Suprapubic skin (tissue), 4 donors: ENCODE measurements around the gene DPH5.

Experiments
- POLR2A ChIP-seq, 2 donors: fragments of 450-650 bp; IDR thresholded peaks; one replicate each; pipeline ENCODE4 v1.6.1; 2017; ENCODE audit warnings: antibody characterized with exemption in 2 of 2, mild to moderate bottlenecking in 2 of 2, moderate library complexity in 2 of 2
- POLR2AphosphoS5 ChIP-seq, 3 donors: sonication (generic); formaldehyde crosslinking; IDR thresholded peaks; one replicate each; pipeline ENCODE4 v1.6.1; 2017; ENCODE audit warnings: antibody characterized with exemption in 3 of 3
- TF ChIP-seq, protein P1 (sequence below), 2 donors: fragments of 200-600 bp in 1 of 2; fragments of 450-650 bp in 1 of 2; sonication (generic) in 1 of 2; IDR thresholded peaks; one replicate each; pipeline ENCODE4 v1.5.1; 2016 to 2019; ENCODE audit warnings: antibody characterized with exemption in 2 of 2, mild to moderate bottlenecking in 1 of 2, moderate library complexity in 1 of 2

DNA sequence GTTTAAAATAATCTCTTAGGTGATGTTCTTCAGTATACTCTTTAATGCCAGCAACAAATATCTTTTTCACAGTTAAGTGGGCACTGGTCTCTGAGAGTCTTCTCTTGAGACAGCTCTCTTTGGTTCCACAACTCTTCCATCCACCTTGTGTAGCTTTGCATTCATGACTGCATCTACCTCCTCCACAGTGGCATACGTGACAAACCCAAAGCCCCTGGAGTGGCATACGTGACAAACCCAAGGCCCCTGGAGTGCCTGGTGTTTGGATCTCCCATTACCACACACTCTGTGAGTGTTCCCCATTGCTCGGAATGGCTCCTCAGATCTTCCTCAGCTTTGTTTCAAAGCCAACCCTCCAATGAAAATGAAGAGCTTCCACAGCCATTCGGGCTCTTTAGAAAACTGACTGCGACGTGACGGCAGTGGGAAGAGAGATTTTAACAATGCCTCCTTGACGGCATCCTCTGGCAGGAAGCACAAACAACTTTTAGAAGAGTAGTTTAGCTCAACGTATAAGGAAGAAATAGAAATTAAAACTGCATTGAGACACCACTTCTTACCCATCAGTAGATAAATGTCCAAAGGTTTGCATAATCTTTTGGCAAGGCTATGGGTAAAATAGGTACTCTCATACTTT lies 83.9 kb downstream of the DPH5 start:
- TF ChIP-seq, protein P1, sequence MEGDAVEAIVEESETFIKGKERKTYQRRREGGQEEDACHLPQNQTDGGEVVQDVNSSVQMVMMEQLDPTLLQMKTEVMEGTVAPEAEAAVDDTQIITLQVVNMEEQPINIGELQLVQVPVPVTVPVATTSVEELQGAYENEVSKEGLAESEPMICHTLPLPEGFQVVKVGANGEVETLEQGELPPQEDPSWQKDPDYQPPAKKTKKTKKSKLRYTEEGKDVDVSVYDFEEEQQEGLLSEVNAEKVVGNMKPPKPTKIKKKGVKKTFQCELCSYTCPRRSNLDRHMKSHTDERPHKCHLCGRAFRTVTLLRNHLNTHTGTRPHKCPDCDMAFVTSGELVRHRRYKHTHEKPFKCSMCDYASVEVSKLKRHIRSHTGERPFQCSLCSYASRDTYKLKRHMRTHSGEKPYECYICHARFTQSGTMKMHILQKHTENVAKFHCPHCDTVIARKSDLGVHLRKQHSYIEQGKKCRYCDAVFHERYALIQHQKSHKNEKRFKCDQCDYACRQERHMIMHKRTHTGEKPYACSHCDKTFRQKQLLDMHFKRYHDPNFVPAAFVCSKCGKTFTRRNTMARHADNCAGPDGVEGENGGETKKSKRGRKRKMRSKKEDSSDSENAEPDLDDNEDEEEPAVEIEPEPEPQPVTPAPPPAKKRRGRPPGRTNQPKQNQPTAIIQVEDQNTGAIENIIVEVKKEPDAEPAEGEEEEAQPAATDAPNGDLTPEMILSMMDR (IDR thresholded peaks at IDR 0.05): no peak
- no peak for TF ChIP-seq POLR2AphosphoS5 (IDR thresholded peaks at IDR 0.05)
- TF ChIP-seq POLR2A (IDR thresholded peaks at IDR 0.05): no peak
